ENCODE results near the gene CC2D1A.

The CC2D1A gene

DNA sequence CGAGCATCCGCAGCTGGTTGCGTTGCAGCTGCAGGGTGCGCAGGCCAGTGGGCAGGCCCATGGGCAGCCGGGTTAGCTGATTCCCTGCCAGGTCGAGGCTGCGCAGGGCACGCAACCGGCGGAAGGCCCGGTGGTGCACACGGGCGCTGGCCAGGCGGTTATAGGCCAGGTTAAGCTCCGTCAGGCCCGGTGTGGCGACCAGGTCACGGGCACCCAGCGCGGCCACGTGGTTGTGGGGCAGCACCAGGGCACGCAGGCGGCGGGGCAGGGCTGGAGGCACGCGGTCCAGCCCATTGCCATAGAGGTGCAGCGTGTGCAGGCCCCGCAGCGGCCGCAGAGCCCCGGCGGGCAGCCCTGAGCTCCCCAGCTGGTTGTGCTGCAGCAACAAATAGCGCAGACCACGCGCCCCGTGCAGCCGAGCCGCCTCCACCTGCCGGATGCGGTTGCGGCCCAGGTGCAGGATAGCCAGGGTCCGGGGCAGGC, 27.0 kb downstream of the CC2D1A start:
- intact Hi-C loops (cut with DNase I; ENCODE audit: low total_unique reads): no loop called here
- TF ChIP-seq, protein P1, sequence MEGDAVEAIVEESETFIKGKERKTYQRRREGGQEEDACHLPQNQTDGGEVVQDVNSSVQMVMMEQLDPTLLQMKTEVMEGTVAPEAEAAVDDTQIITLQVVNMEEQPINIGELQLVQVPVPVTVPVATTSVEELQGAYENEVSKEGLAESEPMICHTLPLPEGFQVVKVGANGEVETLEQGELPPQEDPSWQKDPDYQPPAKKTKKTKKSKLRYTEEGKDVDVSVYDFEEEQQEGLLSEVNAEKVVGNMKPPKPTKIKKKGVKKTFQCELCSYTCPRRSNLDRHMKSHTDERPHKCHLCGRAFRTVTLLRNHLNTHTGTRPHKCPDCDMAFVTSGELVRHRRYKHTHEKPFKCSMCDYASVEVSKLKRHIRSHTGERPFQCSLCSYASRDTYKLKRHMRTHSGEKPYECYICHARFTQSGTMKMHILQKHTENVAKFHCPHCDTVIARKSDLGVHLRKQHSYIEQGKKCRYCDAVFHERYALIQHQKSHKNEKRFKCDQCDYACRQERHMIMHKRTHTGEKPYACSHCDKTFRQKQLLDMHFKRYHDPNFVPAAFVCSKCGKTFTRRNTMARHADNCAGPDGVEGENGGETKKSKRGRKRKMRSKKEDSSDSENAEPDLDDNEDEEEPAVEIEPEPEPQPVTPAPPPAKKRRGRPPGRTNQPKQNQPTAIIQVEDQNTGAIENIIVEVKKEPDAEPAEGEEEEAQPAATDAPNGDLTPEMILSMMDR (IDR thresholded peaks at IDR 0.05): no peak
- Histone ChIP-seq H3K4me1 (peaks cover 0 to 7% (median 6%) of the 10 kb centered on the region in 4 donors), H3K9me3 (no peaks in the 10 kb centered on the region), H3K36me3 (peaks cover 4 to 56% (median 12%) of the 10 kb centered on the region in 3 donors), H3K27ac (no peak overlapping the region), H3K4me3 (no peak overlapping the region), H3K27me3 (peaks cover 0 to 27% of the 10 kb centered on the region in 2 donors)
- no peak for DNase-seq

- TF ChIP-seq, protein P1 (IDR thresholded peaks at IDR 0.05): no peak
- no peaks in the 10 kb centered on the region for H3K9me3 ChIP-seq
- DNase-seq: no peak
- H3K27ac ChIP-seq: no peak overlapping the region
- H3K36me3 ChIP-seq: peaks cover 4 to 40% (median 8%) of the 10 kb centered on the region in 3 donors
- H3K4me1 ChIP-seq: peaks cover 0 to 18% (median 14%) of the 10 kb centered on the region in 4 donors
- no peak overlapping the region for H3K4me3 ChIP-seq
- intact Hi-C loops (cut with DNase I; ENCODE audit: low total_unique reads): no loop called here
- H3K27me3 ChIP-seq: peaks cover 0 to 33% of the 10 kb centered on the region in 2 donors
Observed at GRCh38 chr19:13934785-13935109, 28.7 kb downstream of the CC2D1A start.

- intact Hi-C loops (cut with DNase I; ENCODE audit: low total_unique reads): no loop called here
Observed at GRCh38 chr19:13935765-13936510, 29.9 kb downstream of the CC2D1A start.

GRCh38 chr19:13937479-13938300, 31.7 kb downstream of the CC2D1A start:
- Histone ChIP-seq H3K27me3 (peaks cover 0 to 33% of the 10 kb centered on the region in 2 donors), H3K27ac (peak overlapping the region; percentile 64 to 78), H3K9me3 (no peaks in the 10 kb centered on the region), H3K4me1 (peaks cover 0 to 18% (median 14%) of the 10 kb centered on the region in 4 donors), H3K4me3 (peak overlapping the region; percentile 44 to 58), H3K36me3 (peaks cover 0 to 12% (median 0%) of the 10 kb centered on the region in 3 donors)
- intact Hi-C loops (cut with DNase I; ENCODE audit: low total_unique reads): no loop called here
- TF ChIP-seq, protein P1 (IDR thresholded peaks at IDR 0.05): no peak
- no peak for DNase-seq

More at GRCh38 chr19:13935765-13936510, 29.9 kb downstream of the CC2D1A start:
- no peaks in the 10 kb centered on the region for H3K9me3 ChIP-seq
- no peak overlapping the region for H3K4me3 ChIP-seq
- peaks cover 0 to 18% (median 14%) of the 10 kb centered on the region in 4 donors for H3K4me1 ChIP-seq
- TF ChIP-seq, protein P1 (IDR thresholded peaks at IDR 0.05): no peak
- H3K36me3 ChIP-seq: peaks cover 0 to 29% (median 0%) of the 10 kb centered on the region in 3 donors
- DNase-seq: no peak
- peaks cover 0 to 33% of the 10 kb centered on the region in 2 donors for H3K27me3 ChIP-seq
- no peak overlapping the region for H3K27ac ChIP-seq

DNA sequence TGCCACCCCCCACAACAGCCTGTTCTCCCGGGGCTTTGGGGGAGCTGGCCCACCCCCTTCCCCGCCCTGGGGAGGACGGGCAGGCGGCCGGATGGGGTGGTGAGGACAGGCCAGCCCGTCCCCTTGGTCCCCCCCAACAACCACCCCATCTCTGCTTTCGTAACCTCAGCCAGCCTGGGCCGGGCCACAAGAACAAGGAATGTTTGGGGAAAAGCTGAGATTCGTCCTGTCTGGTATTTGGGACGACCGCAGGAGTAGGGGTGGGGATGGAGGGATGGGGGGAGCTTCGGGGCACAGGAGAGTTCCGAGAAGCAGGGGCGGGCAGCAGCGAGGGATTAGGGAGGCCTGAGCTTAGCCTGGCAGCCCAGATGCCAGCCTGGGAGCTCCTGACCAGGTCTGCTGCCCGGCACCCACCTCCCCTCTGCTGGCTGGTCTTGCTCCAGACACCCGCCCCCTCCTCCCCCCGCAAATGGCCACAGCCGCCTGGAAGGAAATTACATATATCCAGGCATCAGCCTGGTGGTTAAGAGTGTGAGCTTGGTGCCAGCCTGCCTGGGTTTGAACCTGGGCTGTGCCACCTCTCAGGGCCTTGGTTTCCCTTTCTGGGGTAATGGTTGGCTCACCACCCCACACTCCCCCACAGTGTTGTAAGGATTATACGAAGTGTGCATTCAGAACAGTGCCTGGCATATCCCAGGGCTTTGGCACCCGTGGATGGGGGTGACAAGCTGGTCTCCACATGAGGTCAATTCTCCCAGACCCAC, 32.5 kb downstream of the CC2D1A start, which contains the start of gene PODNL1:
PODNL1 (minus strand) TSS at position 117 of the 764 bp plus-strand sequence. CDS start 236 bp downstream, outside the sequence.
- TF ChIP-seq, protein P1 (IDR thresholded peaks at IDR 0.05): no peak
- Histone ChIP-seq H3K27me3 (peaks cover 0 to 33% of the 10 kb centered on the region in 2 donors), H3K27ac (peak within 1 kb of the TSS; percentile 64 to 78), H3K36me3 (peaks cover 0 to 5% (median 0%) of the 10 kb centered on the region in 3 donors), H3K9me3 (no peaks in the 10 kb centered on the region), H3K4me3 (peak within 1 kb of the TSS; percentile 44 to 58), H3K4me1 (peaks cover 0 to 18% (median 14%) of the 10 kb centered on the region in 4 donors)
- DNase-seq: peak; percentile 68 to 80
- intact Hi-C loops (cut with DNase I; ENCODE audit: low total_unique reads): no loop called here
